ENCODE results near the gene MYOCOS.

MYOCOS gene

DNA sequence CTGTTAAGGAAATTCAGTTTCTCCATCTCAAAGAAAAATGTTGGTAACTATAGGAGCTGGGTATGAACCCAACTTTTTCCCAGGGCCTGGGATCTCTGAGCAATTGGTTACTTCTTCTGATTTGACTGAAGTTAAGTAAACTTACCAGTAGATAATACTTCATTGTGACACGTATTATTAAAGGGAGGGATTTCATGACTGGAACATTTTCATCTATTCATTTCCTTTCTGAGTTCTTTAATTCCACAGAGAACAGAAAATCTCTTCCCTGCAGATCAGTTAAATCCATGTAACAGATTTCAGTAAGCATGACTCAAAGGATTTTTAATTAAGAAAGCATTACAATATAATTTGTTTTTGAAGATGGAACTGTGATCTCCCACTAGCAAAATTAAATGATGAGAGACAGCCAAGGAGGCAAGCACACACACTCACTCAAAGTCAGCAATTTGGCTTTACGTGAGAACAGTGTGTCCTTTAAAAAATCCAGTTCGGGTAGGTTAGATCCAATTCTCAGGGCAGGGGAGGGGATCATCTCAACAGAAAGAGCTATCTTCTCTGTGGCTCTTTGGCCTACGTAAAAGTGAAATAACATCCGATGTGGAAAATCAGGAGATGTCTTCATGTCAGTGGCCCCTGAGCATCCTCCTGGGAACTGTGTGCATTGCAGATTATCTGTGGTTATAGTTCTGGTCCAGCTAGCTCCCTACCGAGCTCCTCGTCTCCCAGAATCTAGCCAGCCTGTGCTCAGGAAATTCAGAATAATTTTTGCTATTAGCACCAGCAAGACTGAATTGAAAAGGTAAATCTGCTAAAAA lies 41.2 kb downstream of the MYOCOS start:
- DNase-seq (ENCODE audit: low read depth in 2 of 2) = no peak

DNA sequence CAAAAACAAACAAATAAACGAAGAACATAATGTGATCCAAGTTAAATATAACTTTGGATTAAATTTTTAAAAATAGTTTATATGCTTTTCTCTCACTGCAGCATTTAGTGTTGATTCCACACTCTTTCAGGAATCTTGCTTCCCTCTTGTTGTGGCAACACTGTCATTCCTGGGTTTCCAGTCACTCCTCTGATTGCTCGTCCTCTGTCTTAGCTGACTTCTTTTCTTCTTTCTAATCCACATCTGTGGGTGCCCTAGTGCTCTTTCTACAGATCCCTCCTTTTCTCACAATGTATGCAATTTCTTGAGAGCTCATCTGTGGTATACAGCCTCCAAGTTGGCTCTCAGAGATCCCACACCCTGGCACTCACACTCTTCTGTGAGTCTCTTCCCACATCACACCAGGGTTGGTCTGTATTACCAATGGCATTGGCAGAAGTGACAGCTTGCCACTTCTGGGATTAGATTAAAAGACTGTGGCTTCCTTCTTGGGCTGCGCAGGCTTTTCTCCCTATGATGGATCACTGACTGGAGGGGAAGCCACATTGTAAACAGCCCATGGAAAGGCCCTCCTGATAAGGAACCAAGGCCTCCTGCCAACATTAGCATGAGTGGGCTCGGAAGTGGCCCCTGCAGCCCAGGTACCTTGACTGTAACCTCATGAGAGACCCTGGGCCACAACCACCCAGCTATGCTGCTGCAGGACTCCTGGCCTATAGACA lies 42.0 kb downstream of the MYOCOS start:
- DNase-seq (ENCODE audit: low read depth in 2 of 2) = no peak

- no peak for DNase-seq (ENCODE audit: low read depth in 2 of 2)
Measured at GRCh38 chr1:171664976-171665375, 42.9 kb downstream of the MYOCOS start.

GRCh38 chr1:171666114-171666769 lies 44.2 kb downstream of the MYOCOS start:
- DNase-seq (ENCODE audit: low read depth in 2 of 2) = no peak

- no peak for DNase-seq (ENCODE audit: low read depth in 2 of 2)
Measured at GRCh38 chr1:171668372-171668771, 46.3 kb downstream of the MYOCOS start.

DNA sequence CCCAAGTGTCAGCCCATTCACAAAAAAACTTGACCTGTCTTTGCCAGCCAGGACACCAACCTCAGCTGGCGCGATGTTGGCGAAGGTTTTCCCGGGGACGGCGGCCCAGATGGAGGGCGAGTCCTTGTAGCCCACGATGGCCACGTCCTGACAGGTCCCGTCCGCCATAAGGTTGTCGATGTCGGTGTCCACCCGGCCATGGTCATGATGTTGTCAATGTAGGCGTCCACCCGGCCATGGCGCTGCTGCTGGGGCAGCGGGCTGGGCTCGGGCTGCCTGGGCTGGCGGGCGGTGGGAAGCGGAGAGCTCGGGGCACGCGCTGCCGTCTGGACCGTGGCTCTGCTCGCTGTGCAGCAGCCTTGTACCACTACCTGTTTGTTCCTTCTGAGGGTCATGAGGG lies 48.7 kb downstream of the MYOCOS start:
- no peak for DNase-seq (ENCODE audit: low read depth in 2 of 2)

DNA sequence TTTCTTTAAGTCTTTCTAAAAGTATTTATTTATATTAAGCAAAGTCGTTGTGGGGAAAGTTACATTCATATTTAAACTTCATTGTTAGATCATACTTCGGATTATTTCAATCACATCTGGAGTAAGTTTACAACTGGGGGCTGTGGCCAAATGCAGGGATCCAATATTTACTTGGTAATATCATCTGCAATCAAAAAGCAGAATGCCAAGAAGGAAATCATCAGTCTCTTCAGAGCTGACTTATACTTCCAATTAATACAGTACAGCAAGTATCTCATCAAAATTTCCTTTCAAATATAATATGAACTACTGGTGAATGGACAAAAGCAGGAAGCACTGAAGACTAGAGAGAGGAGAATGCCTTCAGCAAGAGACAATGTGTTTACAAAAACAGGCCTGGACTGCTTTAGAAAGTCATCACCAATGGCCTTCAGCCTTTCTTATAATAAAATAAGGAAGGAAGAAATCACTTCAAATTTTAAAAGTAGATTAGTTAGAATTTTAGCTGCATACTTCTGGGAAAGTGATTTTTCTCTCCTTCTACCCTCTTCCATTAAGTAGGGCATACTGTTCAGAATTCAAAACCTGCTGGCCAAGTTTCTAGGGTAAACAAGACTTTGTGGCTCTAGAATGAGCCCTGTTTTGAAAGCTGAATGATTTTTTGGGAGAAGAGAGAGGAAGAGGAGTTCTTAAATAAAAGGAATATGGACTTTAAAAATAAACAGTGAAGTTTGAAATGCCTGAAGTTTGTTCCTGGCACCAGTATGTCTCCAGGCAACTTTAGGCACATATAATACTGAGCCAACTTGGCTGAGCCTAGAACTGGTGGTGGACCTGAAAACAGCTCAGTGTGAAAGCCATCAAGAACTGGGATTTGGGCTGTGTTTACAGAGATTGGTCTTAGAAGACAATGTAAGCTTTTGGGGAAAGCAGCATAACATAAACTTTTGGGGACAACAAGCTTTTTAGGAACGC lies 52.7 kb downstream of the MYOCOS start:
- no peak for DNase-seq (ENCODE audit: low read depth in 2 of 2)

Data from stimulated activated CD4-positive, alpha-beta T cell treated with anti-CD3 and anti-CD28 coated beads, Interleukin-12 subunit alpha, Interleukin-12 subunit beta, amount 100 ng/mL, for 24 hours (primary cell).